ENCODE measurements around the gene LRG1.

The LRG1 gene

GRCh38 chr19:4498694-4499093 lies 41.1 kb downstream of the LRG1 start:
- no peak for DNase-seq (ENCODE audit: low read depth)
- no peak overlapping the region for H3K4me3 ChIP-seq (ENCODE audit: low read depth, low read length)
- no peak for TF ChIP-seq CTCF (IDR thresholded peaks at IDR 0.05; ENCODE audit: low read depth, low read length, missing control alignments)

GRCh38 chr19:4497770-4498389 lies 42.0 kb downstream of the LRG1 start:
- DNase-seq (ENCODE audit: low read depth): no peak
- no peak overlapping the region for H3K4me3 ChIP-seq (ENCODE audit: low read depth, low read length)
- no peak for TF ChIP-seq CTCF (IDR thresholded peaks at IDR 0.05; ENCODE audit: low read depth, low read length, missing control alignments)

- no peak for TF ChIP-seq CTCF (IDR thresholded peaks at IDR 0.05; ENCODE audit: low read depth, low read length, missing control alignments)
- no peak for DNase-seq (ENCODE audit: low read depth)
- no peak overlapping the region for H3K4me3 ChIP-seq (ENCODE audit: low read depth, low read length)
These were observed 43.5 kb downstream of the LRG1 start for GRCh38 chr19:4496304-4496703.

GRCh38 chr19:4495471-4495870 lies 44.4 kb downstream of the LRG1 start:
- peak; percentile 83 for TF ChIP-seq CTCF (IDR thresholded peaks at IDR 0.05; ENCODE audit: low read depth, low read length, missing control alignments)
- DNase-seq (ENCODE audit: low read depth): no peak
- H3K4me3 ChIP-seq (ENCODE audit: low read depth, low read length): no peak overlapping the region

- no peak overlapping the region for H3K4me3 ChIP-seq (ENCODE audit: low read depth, low read length)
- TF ChIP-seq CTCF (IDR thresholded peaks at IDR 0.05; ENCODE audit: low read depth, low read length, missing control alignments): no peak
These were observed 45.2 kb downstream of the LRG1 start for GRCh38 chr19:4494691-4495064.

GRCh38 chr19:4493929-4494690 lies 45.7 kb downstream of the LRG1 start:
- H3K4me3 ChIP-seq (ENCODE audit: low read depth, low read length): no peak overlapping the region
- DNase-seq (ENCODE audit: low read depth): no peak
- no peak for TF ChIP-seq CTCF (IDR thresholded peaks at IDR 0.05; ENCODE audit: low read depth, low read length, missing control alignments)

More at GRCh38 chr19:4494691-4495064, 45.2 kb downstream of the LRG1 start:
- DNase-seq (ENCODE audit: low read depth): no peak
